ENCODE data around the gene ALPK1. TPM values are rescaled to one million over a fixed set of nuclear protein-coding genes. Genes with fewer than 3 reads are reported as not detected.

The ALPK1 gene
- total and polyA plus RNA-seq, 2 of the 4 experiments (the other 2 are of a cell fraction): 3.3 to 7.9 TPM

- in situ Hi-C loops (cut with MboI; ENCODE audit: low sequenced_read_pairs) (loop anchor here (5.0 to 25.0 kb wide), 3 partner anchors 271 to 606 kb away; no protein-coding TSS in a partner anchor), intact Hi-C loops (cut with micrococcal nuclease) (loop anchor here (10.0 kb wide), 1 partner anchor 604 kb away; no protein-coding TSS in a partner anchor), dilution Hi-C loops (cut with HindIII; ENCODE audit: low sequenced_read_pairs, unreplicated experiment) (loop anchor here (25.0 kb wide), 1 partner anchor 281 kb away; no protein-coding TSS in a partner anchor)
- no peaks in the 10 kb centered on the region for H3K36me3 ChIP-seq (ENCODE audit: control insufficient read depth, insufficient read depth, low read length)
- TF ChIP-seq MXI1 (IDR thresholded peaks at IDR 0.05; ENCODE audit: borderline replicate concordance, low read depth, low read length) (no peak), FOS (IDR thresholded peaks at IDR 0.05; ENCODE audit: low read depth, low read length) (no peak), SMC3 (IDR thresholded peaks at IDR 0.05; ENCODE audit: low read depth, low read length) (no peak), NFE2L2 (IDR thresholded peaks at IDR 0.05; ENCODE audit: low read depth, low read length) (no peak), RFX5 (IDR thresholded peaks at IDR 0.05; ENCODE audit: low read depth, low read length) (no peak), MAZ (IDR thresholded peaks at IDR 0.05; ENCODE audit: borderline replicate concordance, low read depth, low read length) (no peak), MAFK (IDR thresholded peaks at IDR 0.05; ENCODE audit: low read depth, low read length) (no peak)
- no peak for ATAC-seq (ENCODE audit: low read depth)
- H4K5ac ChIP-seq (ENCODE audit: low read depth, low read length): no peak overlapping the region
- no peaks in the 10 kb centered on the region for H3K79me1 ChIP-seq (ENCODE audit: low read depth in 1 of 2, low read length in 2 of 2)
- DNase-seq: no peak
- H2AFZ ChIP-seq (replicated peaks; ENCODE audit: low read length, poor library complexity): no peak overlapping the region
- no peak overlapping the region for H2BK15ac ChIP-seq (ENCODE audit: low read depth, low read length)
- H3K27ac ChIP-seq (ENCODE audit: insufficient read depth, low read length): no peak overlapping the region
- CTCF ChIA-PET: no interaction called here
- no peak overlapping the region for H3K14ac ChIP-seq (replicated peaks; ENCODE audit: low read depth, low read length)
- H3K4ac ChIP-seq (ENCODE audit: low read depth, low read length): no peak overlapping the region
- no peak overlapping the region for H3K9ac ChIP-seq (ENCODE audit: low read depth, low read length)
- POLR2A ChIA-PET (ENCODE audit: unreplicated experiment): no interaction called here
- no peak overlapping the region for H2BK20ac ChIP-seq (ENCODE audit: low read depth, low read length)
- no peak overlapping the region for H4K91ac ChIP-seq (ENCODE audit: insufficient read depth, low read depth, low read length)
- H4K20me1 ChIP-seq (ENCODE audit: insufficient read depth, low read length): no peaks in the 10 kb centered on the region
- no peak overlapping the region for H2BK120ac ChIP-seq (ENCODE audit: low read depth, low read length)
- H3K4me1 ChIP-seq (ENCODE audit: control insufficient read depth, insufficient read depth, low read length): no peaks in the 10 kb centered on the region
- no peak overlapping the region for H2AK5ac ChIP-seq (ENCODE audit: low read depth, low read length)
- no peak overlapping the region for H3K4me2 ChIP-seq (ENCODE audit: low read depth, low read length)
- no peaks in the 10 kb centered on the region for H3K27me3 ChIP-seq (ENCODE audit: control insufficient read depth, insufficient read depth, low read length)
- no peak overlapping the region for H3K56ac ChIP-seq (ENCODE audit: extremely low read depth, insufficient read depth, low read length)
- no peak overlapping the region for H2AK9ac ChIP-seq (replicated peaks; ENCODE audit: low read depth, low read length, poor library complexity)
- no peak overlapping the region for H3K18ac ChIP-seq (ENCODE audit: low read depth, low read length)
- WGBS, 2 experiments (ENCODE audit: extremely low coverage in 2 of 2, insufficient read length in 1 of 2): no CpG with 5 or more reads among the region's 4 CpGs
- H3K9me3 ChIP-seq (ENCODE audit: control insufficient read depth, insufficient read depth, low read length): no peaks in the 10 kb centered on the region
- no TSS peak for BruUV-seq (replicated peaks)
- no peak overlapping the region for H4K8ac ChIP-seq (ENCODE audit: low read depth in 2 of 2, low read length in 2 of 2)
- no peaks in the 10 kb centered on the region for H3K9me1 ChIP-seq (ENCODE audit: insufficient read depth, low read length)
- no peak overlapping the region for H2BK5ac ChIP-seq (ENCODE audit: low read depth, low read length, poor library complexity, severe bottlenecking)
- H3K4me3 ChIP-seq (ENCODE audit: insufficient read depth, low read depth, low read length): no peak overlapping the region
- H3K23ac ChIP-seq (ENCODE audit: low read depth, low read length): no peak overlapping the region
Measured at GRCh38 chr4:112330921-112331320, 33.8 kb downstream of the ALPK1 start.
